Mucosa of rectum (tissue), 2 donors: ENCODE data around the gene TSPYL4.

ENCODE experiments used
- H3K27ac ChIP-seq, 2 donors: one replicate each; pipeline ENCODE4 v1.7.0; 2013; ENCODE audit warnings: inconsistent platforms in 2 of 2, low read depth in 2 of 2, low read length in 2 of 2
- H3K27me3 ChIP-seq, 2 donors: one replicate each; pipeline ENCODE4 v1.7.0; 2013; ENCODE audit warnings: low read length in 2 of 2; ENCODE audit not compliant: control insufficient read depth in 2 of 2, insufficient read depth in 2 of 2
- H3K36me3 ChIP-seq, 2 donors: one replicate each; pipeline ENCODE4 v1.7.0; 2013; ENCODE audit warnings: low read length in 2 of 2; ENCODE audit not compliant: control insufficient read depth in 2 of 2, insufficient read depth in 2 of 2
- H3K4me1 ChIP-seq, 2 donors: one replicate each; pipeline ENCODE4 v1.7.0; 2013; ENCODE audit warnings: low read length in 2 of 2, mild to moderate bottlenecking in 1 of 2; ENCODE audit not compliant: control insufficient read depth in 2 of 2, insufficient read depth in 2 of 2
- H3K4me3 ChIP-seq, 2 donors: one replicate each; pipeline ENCODE4 v1.7.0; 2013; ENCODE audit warnings: low read length in 2 of 2
- H3K9ac ChIP-seq, 2 donors: one replicate each; pipeline ENCODE4 v1.7.0; 2013; ENCODE audit warnings: low read length in 2 of 2, low read depth in 1 of 2, mild to moderate bottlenecking in 1 of 2
- H3K9me3 ChIP-seq, 2 donors: one replicate each; pipeline ENCODE4 v1.7.0; 2013; ENCODE audit warnings: low read length in 2 of 2; ENCODE audit not compliant: control insufficient read depth in 2 of 2
- donor health status: healthy.
- donor health status: Normal muscosa, but diverticular disease.

Gene TSPYL4

DNA sequence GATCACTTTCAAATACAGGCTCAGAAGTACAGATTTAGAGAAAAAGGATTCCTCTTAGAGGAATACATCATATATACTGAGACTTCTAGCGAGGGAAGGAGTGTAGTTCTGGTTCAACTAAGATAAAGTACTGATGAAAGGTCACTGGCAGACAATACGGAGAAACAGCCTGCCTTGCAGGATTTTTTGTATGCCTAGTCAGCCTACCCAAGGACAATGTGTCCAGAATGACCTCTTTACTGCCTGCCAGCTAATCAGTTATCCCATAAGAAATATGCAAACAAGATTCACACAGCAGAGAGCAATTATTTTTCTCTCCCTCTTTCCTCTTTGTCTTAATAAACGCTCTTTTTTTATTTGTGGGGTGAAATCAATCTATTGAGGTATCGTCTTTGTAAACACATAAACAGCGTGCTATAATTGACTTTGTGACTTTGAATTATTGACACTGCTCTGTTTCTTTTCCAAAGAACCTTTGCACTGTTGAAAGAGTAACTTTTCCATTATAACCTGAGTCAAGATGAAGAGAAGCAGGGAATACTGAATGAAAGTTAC is 1.4 kb upstream of the TSPYL4 start:
- no peak overlapping the region for H3K27ac ChIP-seq
- H3K4me3 ChIP-seq = peak overlapping the region in 1 of 2 donors; percentile 3
- H3K36me3 ChIP-seq = peaks cover 0 to 3% of the 10 kb centered on the region in 2 donors
- no peaks in the 10 kb centered on the region for H3K27me3 ChIP-seq
- H3K9ac ChIP-seq = peak overlapping the region in 1 of 2 donors; percentile 26
- peaks cover 19 to 24% of the 10 kb centered on the region in 2 donors for H3K4me1 ChIP-seq
- no peaks in the 10 kb centered on the region for H3K9me3 ChIP-seq

- Histone ChIP-seq H3K9ac (peak overlapping the region; percentile 63 to 87), H3K4me1 (peaks cover 19 to 25% of the 10 kb centered on the region in 2 donors), H3K9me3 (no peaks in the 10 kb centered on the region), H3K36me3 (peaks cover 0 to 3% of the 10 kb centered on the region in 2 donors), H3K27me3 (no peaks in the 10 kb centered on the region), H3K4me3 (peak overlapping the region; percentile 86 to 92), H3K27ac (peak overlapping the region; percentile 80 to 83)
These were observed 602 bp upstream of the TSPYL4 start for GRCh38 chr6:116254297-116255056.

GRCh38 chr6:116253188-116253504 is 729 bp downstream of the TSPYL4 start:
- H3K4me1 ChIP-seq = peaks cover 19 to 25% of the 10 kb centered on the region in 2 donors
- peak overlapping the region; percentile 86 to 92 for H3K4me3 ChIP-seq
- no peaks in the 10 kb centered on the region for H3K27me3 ChIP-seq
- H3K9ac ChIP-seq = peak overlapping the region; percentile 63 to 87
- H3K27ac ChIP-seq = peak overlapping the region in 1 of 2 donors; percentile 80
- H3K36me3 ChIP-seq = no peaks in the 10 kb centered on the region
- no peaks in the 10 kb centered on the region for H3K9me3 ChIP-seq

DNA sequence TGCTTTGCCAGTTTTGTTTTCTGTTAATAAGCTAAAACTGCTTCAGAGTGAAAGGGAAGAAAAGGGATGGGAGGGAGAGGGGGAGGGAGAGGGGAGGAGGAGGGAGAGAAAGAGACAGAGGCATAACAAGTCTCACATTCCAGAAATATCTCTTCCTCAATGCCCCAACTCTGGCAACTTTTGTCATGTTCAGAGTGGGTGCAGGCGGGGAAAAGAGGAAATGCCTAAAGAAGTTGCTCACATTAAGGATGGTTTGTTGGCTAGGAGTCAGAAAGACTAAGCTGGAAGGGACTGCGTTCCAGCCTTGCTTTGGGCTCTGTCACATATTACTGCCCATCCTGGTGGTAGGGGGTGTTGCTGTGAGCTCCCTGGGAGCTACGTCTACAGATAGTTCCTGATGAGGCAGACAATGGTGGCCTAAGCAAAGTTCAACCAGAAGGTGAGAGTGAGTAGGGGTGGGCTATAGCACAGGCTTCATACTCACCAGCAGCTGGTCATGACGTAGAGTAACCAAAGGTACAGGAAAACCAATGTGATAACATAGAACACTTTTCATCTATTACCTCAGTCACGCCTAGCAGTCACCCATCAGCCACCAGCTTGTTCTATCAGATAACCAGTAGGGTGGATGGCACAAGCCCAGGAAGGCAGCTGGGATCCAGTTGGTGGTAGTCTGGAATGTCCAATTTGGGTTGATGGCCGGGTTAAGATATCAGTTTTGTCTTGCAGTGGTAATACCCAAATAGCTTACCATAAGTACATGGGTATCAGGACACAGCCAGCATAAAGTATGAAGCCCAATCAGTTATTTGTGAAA is 2.1 kb downstream of the TSPYL4 start:
- Histone ChIP-seq H3K27ac (no peak overlapping the region), H3K4me1 (peaks cover 19 to 25% of the 10 kb centered on the region in 2 donors), H3K9ac (no peak overlapping the region), H3K36me3 (no peaks in the 10 kb centered on the region), H3K4me3 (peak overlapping the region in 1 of 2 donors; percentile 1), H3K9me3 (no peaks in the 10 kb centered on the region), H3K27me3 (no peaks in the 10 kb centered on the region)

DNA sequence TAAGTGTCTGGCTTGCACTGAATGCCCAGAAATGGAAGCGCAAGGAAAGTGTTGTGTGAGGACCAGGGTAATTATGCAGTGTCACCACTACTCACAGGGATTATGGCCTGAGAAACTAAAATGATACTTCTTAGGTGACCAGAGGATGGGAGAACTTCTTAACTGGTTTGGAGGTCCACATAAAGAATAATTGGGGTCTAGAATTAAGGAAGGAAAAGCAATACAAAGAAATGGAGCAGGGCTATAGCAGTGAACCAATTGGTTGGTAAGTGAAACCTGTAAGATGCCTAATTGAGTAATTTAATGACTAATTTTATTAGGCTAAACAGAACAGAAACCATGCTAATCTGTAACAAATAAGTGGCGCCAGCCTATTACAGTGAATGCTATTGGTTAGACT is 5.3 kb downstream of the TSPYL4 start:
- Histone ChIP-seq H3K27ac (no peak overlapping the region), H3K4me3 (no peak overlapping the region), H3K4me1 (peaks cover 14 to 22% of the 10 kb centered on the region in 2 donors), H3K27me3 (no peaks in the 10 kb centered on the region), H3K9ac (no peak overlapping the region), H3K9me3 (no peaks in the 10 kb centered on the region), H3K36me3 (peaks cover 0 to 3% of the 10 kb centered on the region in 2 donors)

DNA sequence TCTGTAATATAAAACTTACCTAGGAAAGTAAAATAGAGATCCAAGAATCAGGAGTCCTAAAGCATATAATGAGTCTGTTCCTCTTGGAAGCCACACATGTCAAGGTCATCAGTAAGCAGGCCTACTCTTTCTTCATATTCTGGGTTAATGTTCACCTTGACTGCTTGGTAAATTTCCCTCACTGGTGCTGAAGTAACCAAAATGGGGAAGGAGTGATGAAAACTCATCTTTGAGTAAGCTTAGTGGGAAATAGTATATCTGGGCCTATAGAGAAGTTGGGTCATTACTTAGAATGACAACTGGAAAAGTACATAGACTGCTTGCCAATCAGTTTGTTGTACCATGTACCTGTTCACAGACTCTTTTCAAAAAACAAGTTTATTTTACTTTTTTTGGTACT is 6.6 kb downstream of the TSPYL4 start:
- H3K4me1 ChIP-seq = peaks cover 7 to 15% of the 10 kb centered on the region in 2 donors
- no peaks in the 10 kb centered on the region for H3K27me3 ChIP-seq
- H3K27ac ChIP-seq = no peak overlapping the region
- no peak overlapping the region for H3K4me3 ChIP-seq
- no peak overlapping the region for H3K9ac ChIP-seq
- peaks cover 0 to 3% of the 10 kb centered on the region in 2 donors for H3K36me3 ChIP-seq
- H3K9me3 ChIP-seq = no peaks in the 10 kb centered on the region

DNA sequence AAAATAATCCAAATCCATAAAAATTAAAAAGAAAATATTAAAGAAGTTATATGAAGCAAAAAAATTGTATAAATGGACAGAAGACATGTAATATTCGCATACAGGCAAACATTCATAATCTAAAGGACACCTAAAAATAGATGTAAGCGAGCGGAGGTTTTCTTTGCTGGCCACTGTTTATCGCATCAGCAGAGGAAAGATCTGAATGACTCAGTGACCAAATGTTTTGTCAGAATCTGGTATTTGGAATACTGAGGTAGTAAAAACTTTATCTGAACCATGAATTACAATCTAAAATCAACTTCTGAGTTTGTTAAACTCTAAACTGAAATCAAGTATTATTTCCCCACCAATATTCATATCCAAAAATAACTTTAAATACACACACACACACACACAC is 7.8 kb downstream of the TSPYL4 start:
- Histone ChIP-seq H3K36me3 (peaks cover 0 to 3% of the 10 kb centered on the region in 2 donors), H3K4me1 (peaks cover 4 to 8% of the 10 kb centered on the region in 2 donors), H3K27ac (no peak overlapping the region), H3K9ac (no peak overlapping the region), H3K4me3 (no peak overlapping the region), H3K9me3 (no peaks in the 10 kb centered on the region), H3K27me3 (no peaks in the 10 kb centered on the region)

DNA sequence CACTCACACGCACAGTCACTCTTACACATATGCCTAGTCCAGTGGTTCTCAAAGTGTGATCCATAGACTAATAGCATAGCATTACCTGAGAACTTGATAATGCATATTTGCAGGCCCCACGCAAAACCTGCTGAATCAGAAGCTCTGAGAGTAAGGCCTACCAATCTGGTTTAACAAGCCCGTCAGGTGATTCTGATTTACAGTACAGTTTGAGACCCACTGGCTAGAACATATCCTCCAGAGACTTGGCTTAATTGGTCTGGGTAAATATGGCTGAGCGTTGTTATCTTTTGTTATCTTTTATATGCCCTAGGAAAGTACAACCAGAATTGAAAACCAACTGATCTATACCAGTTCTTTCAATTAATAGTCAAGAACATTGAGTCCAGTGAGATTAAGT is 9.6 kb downstream of the TSPYL4 start:
- H3K27me3 ChIP-seq = no peaks in the 10 kb centered on the region
- no peak overlapping the region for H3K4me3 ChIP-seq
- H3K9me3 ChIP-seq = no peaks in the 10 kb centered on the region
- H3K36me3 ChIP-seq = peaks cover 0 to 6% of the 10 kb centered on the region in 2 donors
- H3K27ac ChIP-seq = no peak overlapping the region
- no peak overlapping the region for H3K9ac ChIP-seq
- H3K4me1 ChIP-seq = no peaks in the 10 kb centered on the region

DNA sequence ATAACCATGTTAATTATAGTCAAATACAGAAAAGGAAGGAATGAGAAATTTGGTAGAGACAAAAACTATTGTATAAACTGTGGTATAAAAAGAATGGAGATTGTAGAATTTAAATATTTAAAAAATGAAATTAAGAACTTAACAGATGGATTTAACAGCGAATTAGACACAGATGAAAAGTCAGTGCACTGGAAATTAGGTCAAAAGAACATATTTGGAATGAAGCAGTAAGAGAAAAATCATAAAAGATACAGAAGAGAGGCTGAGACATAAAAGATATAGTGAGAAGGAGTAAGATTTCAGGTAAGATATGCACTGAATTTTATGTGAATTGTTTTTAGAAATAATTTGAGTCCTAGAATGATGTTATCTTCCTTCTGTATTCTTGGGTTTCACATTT is 14.0 kb downstream of the TSPYL4 start:
- Histone ChIP-seq H3K4me1 (no peaks in the 10 kb centered on the region), H3K27me3 (no peaks in the 10 kb centered on the region), H3K36me3 (peaks cover 8 to 16% of the 10 kb centered on the region in 2 donors), H3K9me3 (no peaks in the 10 kb centered on the region), H3K27ac (no peak overlapping the region), H3K9ac (no peak overlapping the region), H3K4me3 (no peak overlapping the region)

DNA sequence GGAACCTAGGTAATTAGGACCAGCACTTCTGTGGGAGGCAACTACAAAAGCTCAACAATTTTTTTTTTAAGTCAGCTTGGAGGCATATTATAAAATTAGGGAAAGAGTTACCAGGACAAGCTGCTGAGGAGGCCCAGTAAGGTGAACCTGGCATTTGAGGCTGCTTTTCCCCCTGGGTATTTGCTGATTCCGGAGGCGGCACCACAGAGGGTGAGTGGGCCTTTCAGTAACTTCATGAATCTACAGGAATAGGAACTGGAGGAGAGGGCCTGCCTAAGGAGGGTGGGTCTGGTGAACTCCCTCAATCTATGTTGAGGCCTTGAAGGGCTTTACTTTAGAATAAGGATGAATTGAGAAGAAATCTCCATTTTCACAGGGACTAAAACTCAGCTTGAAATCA is 14.6 kb downstream of the TSPYL4 start:
- H3K27ac ChIP-seq = no peak overlapping the region
- no peaks in the 10 kb centered on the region for H3K27me3 ChIP-seq
- no peaks in the 10 kb centered on the region for H3K4me1 ChIP-seq
- H3K9me3 ChIP-seq = no peaks in the 10 kb centered on the region
- H3K4me3 ChIP-seq = no peak overlapping the region
- H3K9ac ChIP-seq = no peak overlapping the region
- H3K36me3 ChIP-seq = peaks cover 8 to 16% of the 10 kb centered on the region in 2 donors
